ENCODE data around the gene CBLN3.

Gene CBLN3

DNA sequence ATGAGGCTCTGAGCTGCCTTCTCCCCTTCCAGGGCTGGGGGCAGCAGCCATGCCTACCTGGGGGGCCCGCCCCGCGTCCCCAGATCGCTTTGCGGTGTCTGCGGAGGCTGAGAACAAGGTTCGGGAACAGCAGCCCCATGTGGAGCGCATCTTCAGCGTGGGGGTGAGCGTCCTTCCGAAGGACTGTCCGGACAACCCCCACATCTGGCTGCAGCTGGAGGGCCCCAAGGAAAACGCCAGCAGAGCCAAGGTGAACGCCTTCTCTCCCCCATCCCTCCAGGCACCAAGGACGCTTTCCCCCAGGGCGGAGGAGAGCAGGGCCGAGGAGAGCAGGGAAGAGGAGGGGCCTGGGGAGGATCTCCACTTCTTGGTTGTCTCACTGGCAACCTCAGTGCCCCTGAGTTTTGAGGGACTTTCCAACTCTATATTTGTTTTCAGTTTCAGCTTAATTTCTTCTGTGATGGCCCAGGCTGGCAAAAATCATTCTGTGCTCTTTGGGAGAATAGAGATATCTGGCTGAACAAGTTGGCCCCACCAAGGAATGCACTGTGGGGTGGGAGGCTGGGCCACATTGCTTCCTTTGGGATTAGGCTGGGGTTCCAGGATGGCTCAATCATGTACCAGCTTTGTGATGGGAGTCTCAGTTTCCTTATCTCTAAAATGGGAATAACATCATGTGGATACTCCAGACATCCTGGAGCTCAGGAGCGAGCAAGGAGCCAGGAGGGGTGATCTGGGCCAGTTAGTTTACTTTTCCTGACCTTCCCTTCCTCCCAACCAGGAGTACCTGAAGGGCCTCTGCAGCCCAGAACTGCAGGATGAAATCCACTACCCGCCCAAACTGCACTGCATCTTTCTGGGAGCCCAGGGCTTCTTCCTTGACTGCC, 1.5 kb upstream of the CBLN3 start:
- H3K27ac ChIP-seq (ENCODE audit: low read depth, low read length), result peak overlapping the region; percentile 86; the same call in 1 of the 2 replicates
- 15% methylated on average over 16 of the region's 19 CpGs for WGBS
- no peaks in the 10 kb centered on the region for H3K9me3 ChIP-seq (ENCODE audit: insufficient read depth, low read depth, low read length)

GRCh38 chr14:24430143-24430681, 744 bp upstream of the CBLN3 start:
- WGBS, result under 1% methylated on average over 28 of the region's 28 CpGs
- H3K27me3 ChIP-seq (ENCODE audit: insufficient read depth, low read length), result peaks cover 11% of the 10 kb centered on the region
- H3K9me3 ChIP-seq (ENCODE audit: insufficient read depth, low read depth, low read length), result no peaks in the 10 kb centered on the region
- H3K4me1 ChIP-seq (ENCODE audit: insufficient read depth, low read length), result peaks cover 10% of the 10 kb centered on the region; the same call in 1 of the 2 replicates
- peak overlapping the region; percentile 78 for H3K4me3 ChIP-seq (ENCODE audit: low read length)
- peaks cover 17% of the 10 kb centered on the region for H3K36me3 ChIP-seq (ENCODE audit: insufficient read depth, low read length)
- H3K27ac ChIP-seq (ENCODE audit: low read depth, low read length), result peak overlapping the region; percentile 86; the same call in 1 of the 2 replicates
- peak overlapping the region; percentile 84 for H3K9ac ChIP-seq (ENCODE audit: low read depth, low read length)

More for the DNA sequence above, 1.5 kb upstream of the CBLN3 start:
- H3K4me3 ChIP-seq (ENCODE audit: low read length), result peak overlapping the region; percentile 78
- peaks cover 17% of the 10 kb centered on the region for H3K36me3 ChIP-seq (ENCODE audit: insufficient read depth, low read length)
- H3K4me1 ChIP-seq (ENCODE audit: insufficient read depth, low read length), result peaks cover 10% of the 10 kb centered on the region; the same call in 1 of the 2 replicates
- peak overlapping the region; percentile 84; the same call in 1 of the 2 replicates for H3K9ac ChIP-seq (ENCODE audit: low read depth, low read length)
- H3K27me3 ChIP-seq (ENCODE audit: insufficient read depth, low read length), result peaks cover 11% of the 10 kb centered on the region

GRCh38 chr14:24428628-24429394, 657 bp downstream of the CBLN3 start:
- 84% methylated on average over 18 of the region's 18 CpGs for WGBS
- Histone ChIP-seq H3K9ac (ENCODE audit: low read depth, low read length) (no peak overlapping the region), H3K4me1 (ENCODE audit: insufficient read depth, low read length) (peaks cover 10% of the 10 kb centered on the region; the same call in 1 of the 2 replicates), H3K4me3 (ENCODE audit: low read length) (peak overlapping the region; percentile 78; the same call in 1 of the 2 replicates), H3K9me3 (ENCODE audit: insufficient read depth, low read depth, low read length) (no peaks in the 10 kb centered on the region), H3K27me3 (ENCODE audit: insufficient read depth, low read length) (peaks cover 11% of the 10 kb centered on the region), H3K27ac (ENCODE audit: low read depth, low read length) (no peak overlapping the region), H3K36me3 (ENCODE audit: insufficient read depth, low read length) (peaks cover 14% of the 10 kb centered on the region)

- Histone ChIP-seq H3K9ac (ENCODE audit: low read depth, low read length) (no peak overlapping the region), H3K36me3 (ENCODE audit: insufficient read depth, low read length) (peaks cover 4% of the 10 kb centered on the region), H3K27me3 (ENCODE audit: insufficient read depth, low read length) (peaks cover 11% of the 10 kb centered on the region), H3K9me3 (ENCODE audit: insufficient read depth, low read depth, low read length) (no peaks in the 10 kb centered on the region), H3K4me3 (ENCODE audit: low read length) (no peak overlapping the region), H3K4me1 (ENCODE audit: insufficient read depth, low read length) (peaks cover 10% of the 10 kb centered on the region; the same call in 1 of the 2 replicates), H3K27ac (ENCODE audit: low read depth, low read length) (no peak overlapping the region)
- 93% methylated on average over 18 of the region's 18 CpGs for WGBS
Measured at GRCh38 chr14:24427537-24428508, 1.6 kb downstream of the CBLN3 start.

GRCh38 chr14:24426912-24427536, 2.4 kb downstream of the CBLN3 start:
- Histone ChIP-seq H3K9me3 (ENCODE audit: insufficient read depth, low read depth, low read length) (no peaks in the 10 kb centered on the region), H3K4me3 (ENCODE audit: low read length) (no peak overlapping the region), H3K36me3 (ENCODE audit: insufficient read depth, low read length) (no peaks in the 10 kb centered on the region), H3K27ac (ENCODE audit: low read depth, low read length) (no peak overlapping the region), H3K9ac (ENCODE audit: low read depth, low read length) (no peak overlapping the region), H3K27me3 (ENCODE audit: insufficient read depth, low read length) (peaks cover 11% of the 10 kb centered on the region), H3K4me1 (ENCODE audit: insufficient read depth, low read length) (peaks cover 10% of the 10 kb centered on the region; the same call in 1 of the 2 replicates)
- WGBS, result 73% methylated on average over 8 of the region's 8 CpGs

- H3K36me3 ChIP-seq (ENCODE audit: insufficient read depth, low read length), result no peaks in the 10 kb centered on the region
- peaks cover 8% of the 10 kb centered on the region; the same call in 1 of the 2 replicates for H3K4me1 ChIP-seq (ENCODE audit: insufficient read depth, low read length)
- H3K9me3 ChIP-seq (ENCODE audit: insufficient read depth, low read depth, low read length), result no peaks in the 10 kb centered on the region
- 85% methylated on average over 1 of the region's 2 CpGs for WGBS
- peaks cover 11% of the 10 kb centered on the region for H3K27me3 ChIP-seq (ENCODE audit: insufficient read depth, low read length)
- no peak overlapping the region for H3K9ac ChIP-seq (ENCODE audit: low read depth, low read length)
- no peak overlapping the region for H3K4me3 ChIP-seq (ENCODE audit: low read length)
- H3K27ac ChIP-seq (ENCODE audit: low read depth, low read length), result no peak overlapping the region
Measured at GRCh38 chr14:24426150-24426911, 3.1 kb downstream of the CBLN3 start.

DNA sequence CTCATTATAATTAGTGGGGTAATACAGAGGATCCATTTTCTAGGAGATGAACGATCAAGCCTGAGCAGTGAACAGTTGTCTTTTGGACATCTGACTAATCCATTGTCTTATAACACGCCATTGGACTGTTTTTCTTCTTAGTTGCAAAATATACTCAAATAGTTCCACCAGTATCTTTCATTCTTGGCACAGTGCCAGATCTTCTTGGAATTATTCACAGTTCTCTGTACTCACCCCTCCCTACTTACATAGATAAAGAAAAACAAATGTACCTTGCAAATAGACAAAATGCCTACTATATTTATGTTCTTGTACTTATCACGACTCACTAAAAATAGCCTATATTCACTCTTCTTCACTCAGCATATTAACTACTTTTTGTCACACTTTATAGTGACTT, 3.8 kb downstream of the CBLN3 start:
- Histone ChIP-seq H3K27ac (ENCODE audit: low read depth, low read length) (no peak overlapping the region), H3K4me1 (ENCODE audit: insufficient read depth, low read length) (0 out of 2 replicates have a peak, but pooled peaks cover 2% of the 10 kb centered on the region), H3K36me3 (ENCODE audit: insufficient read depth, low read length) (no peaks in the 10 kb centered on the region), H3K27me3 (ENCODE audit: insufficient read depth, low read length) (peaks cover 11% of the 10 kb centered on the region), H3K4me3 (ENCODE audit: low read length) (no peak overlapping the region), H3K9ac (ENCODE audit: low read depth, low read length) (no peak overlapping the region), H3K9me3 (ENCODE audit: insufficient read depth, low read depth, low read length) (no peaks in the 10 kb centered on the region)
- WGBS, result 84% methylated on average over 3 of the region's 3 CpGs

- no peak overlapping the region for H3K4me3 ChIP-seq (ENCODE audit: low read length)
- H3K36me3 ChIP-seq (ENCODE audit: insufficient read depth, low read length), result no peaks in the 10 kb centered on the region
- 85% methylated on average over 11 of the region's 12 CpGs for WGBS
- H3K27me3 ChIP-seq (ENCODE audit: insufficient read depth, low read length), result peaks cover 8% of the 10 kb centered on the region; the same call in 1 of the 2 replicates
- no peak overlapping the region for H3K27ac ChIP-seq (ENCODE audit: low read depth, low read length)
- 0 out of 2 replicates have a peak, but pooled peaks cover 2% of the 10 kb centered on the region for H3K4me1 ChIP-seq (ENCODE audit: insufficient read depth, low read length)
- H3K9me3 ChIP-seq (ENCODE audit: insufficient read depth, low read depth, low read length), result no peaks in the 10 kb centered on the region
- no peak overlapping the region for H3K9ac ChIP-seq (ENCODE audit: low read depth, low read length)
Measured at GRCh38 chr14:24422694-24423601, 6.5 kb downstream of the CBLN3 start.

GRCh38 chr14:24422261-24422660, 7.2 kb downstream of the CBLN3 start:
- WGBS, result 88% methylated on average over 4 of the region's 4 CpGs
- H3K4me3 ChIP-seq (ENCODE audit: low read length), result no peak overlapping the region

More at GRCh38 chr14:24422261-24422660, 7.2 kb downstream of the CBLN3 start:
- H3K36me3 ChIP-seq (ENCODE audit: insufficient read depth, low read length), result no peaks in the 10 kb centered on the region
- no peaks in the 10 kb centered on the region for H3K9me3 ChIP-seq (ENCODE audit: insufficient read depth, low read depth, low read length)
- H3K27me3 ChIP-seq (ENCODE audit: insufficient read depth, low read length), result peaks cover 8% of the 10 kb centered on the region; the same call in 1 of the 2 replicates
- H3K27ac ChIP-seq (ENCODE audit: low read depth, low read length), result no peak overlapping the region
- 0 out of 2 replicates have a peak, but pooled peaks cover 2% of the 10 kb centered on the region for H3K4me1 ChIP-seq (ENCODE audit: insufficient read depth, low read length)
- no peak overlapping the region for H3K9ac ChIP-seq (ENCODE audit: low read depth, low read length)

Measured in HUES64 (cell line).